IMR-90 (cell line): Measurements from ENCODE around the gene ST14. TPM values are rescaled to one million over a fixed set of nuclear protein-coding genes. Genes with fewer than 3 reads are reported as not detected.

Experiments
- ATAC-seq: fragments of 200-7000 bp; cut with Tn5 transposase; 2 replicates; pipeline ENCODE4 v1.9.1; 2020; ENCODE audit warnings: low read depth, mild to moderate bottlenecking, moderate library complexity
- BruUV-seq: library from RNA; stranded (reverse); fragments of 400-500 nt; replicated peaks from 2 replicates; lab custom pipeline; 2021; lab: Mats Ljungman, UMichigan
- CTCF ChIA-PET: fragments of 300-600 bp; formaldehyde crosslinking; extraction: SDS; loops from one replicate; lab custom pipeline; 2021; ENCODE audit warnings: antibody characterized with exemption; lab: Yijun Ruan, JAX
- POLR2A ChIA-PET: fragments of 300-600 bp; sonication (Branson Sonifier 250); formaldehyde crosslinking; loops from one replicate; lab custom pipeline; 2022; ENCODE audit warnings: antibody characterized with exemption; ENCODE audit not compliant: unreplicated experiment; lab: Charles Lee
- DNase-seq: peaks from one replicate; pipeline ENCODE4 v3.0.0; 2013
- H2AFZ ChIP-seq: replicated peaks from 2 replicates; pipeline ENCODE3; 2013; ENCODE audit warnings: low read length, mild to moderate bottlenecking; ENCODE audit not compliant: poor library complexity
- H2AK5ac ChIP-seq: 2 replicates; pipeline ENCODE4 v1.6.1; 2013; ENCODE audit warnings: low read depth, low read length, inconsistent platforms
- H2AK9ac ChIP-seq: replicated peaks from 2 replicates; pipeline ENCODE3; 2013; ENCODE audit warnings: mild to moderate bottlenecking, low read depth, low read length, moderate library complexity; ENCODE audit not compliant: poor library complexity
- H2BK120ac ChIP-seq: 2 replicates; pipeline ENCODE4 v1.6.1; 2013; ENCODE audit warnings: low read depth, low read length, inconsistent platforms
- H2BK15ac ChIP-seq: 3 replicates; pipeline ENCODE4 v1.6.1; 2013; ENCODE audit warnings: low read depth, low read length, inconsistent platforms
- H2BK20ac ChIP-seq: 2 replicates; pipeline ENCODE4 v1.6.1; 2013; ENCODE audit warnings: low read depth, mild to moderate bottlenecking, inconsistent platforms, low read length, moderate library complexity
- H2BK5ac ChIP-seq: 2 replicates; pipeline ENCODE4 v1.6.1; 2013; ENCODE audit warnings: mild to moderate bottlenecking, low read depth, low read length, inconsistent platforms; ENCODE audit not compliant: poor library complexity, severe bottlenecking
- H3K14ac ChIP-seq: replicated peaks from 2 replicates; pipeline ENCODE4 v1.6.1; 2013; ENCODE audit warnings: low read depth, low read length, inconsistent platforms
- H3K18ac ChIP-seq: 2 replicates; pipeline ENCODE4 v1.6.1; 2013; ENCODE audit warnings: low read depth, low read length, control low read depth
- H3K23ac ChIP-seq: 2 replicates; pipeline ENCODE4 v1.6.1; 2013; ENCODE audit warnings: low read depth, low read length, inconsistent platforms
- H3K27ac ChIP-seq: 2 replicates; pipeline ENCODE4 v1.5.1; 2013; ENCODE audit warnings: mild to moderate bottlenecking, control low read depth, low read length; ENCODE audit not compliant: insufficient read depth
- H3K27me3 ChIP-seq: 2 replicates; pipeline ENCODE4 v1.6.1; 2013; ENCODE audit warnings: low read length; ENCODE audit not compliant: control insufficient read depth, insufficient read depth
- H3K36me3 ChIP-seq: 2 replicates; pipeline ENCODE4 v1.6.1; 2013; ENCODE audit warnings: low read length, mixed read lengths; ENCODE audit not compliant: control insufficient read depth, insufficient read depth
- H3K4ac ChIP-seq: 2 replicates; pipeline ENCODE4 v1.6.1; 2013; ENCODE audit warnings: low read depth, low read length, inconsistent platforms
- H3K4me1 ChIP-seq: 2 replicates; pipeline ENCODE4 v1.6.1; 2013; ENCODE audit warnings: low read length, mixed read lengths; ENCODE audit not compliant: control insufficient read depth, insufficient read depth
- H3K4me2 ChIP-seq: 2 replicates; pipeline ENCODE4 v1.6.1; 2013; ENCODE audit warnings: low read depth, mild to moderate bottlenecking, control low read depth, low read length, moderate library complexity
- H3K4me3 ChIP-seq: 2 replicates; pipeline ENCODE4 v1.5.1; 2013; ENCODE audit warnings: low read depth, mild to moderate bottlenecking, control low read depth, low read length, moderate library complexity; ENCODE audit not compliant: insufficient read depth
- H3K56ac ChIP-seq: 2 replicates; pipeline ENCODE4 v1.6.1; 2013; ENCODE audit warnings: low read length, inconsistent platforms; ENCODE audit not compliant: insufficient read depth; ENCODE audit errors: extremely low read depth
- H3K79me1 ChIP-seq, 2 experiments: 2 replicates each; pipeline ENCODE4 v1.6.1; 2013; ENCODE audit warnings: low read length in 2 of 2, inconsistent platforms in 1 of 2, low read depth in 1 of 2
- H3K9ac ChIP-seq: 2 replicates; pipeline ENCODE4 v1.6.1; 2013; ENCODE audit warnings: low read depth, low read length, control low read depth
- H3K9me1 ChIP-seq: 2 replicates; pipeline ENCODE4 v1.6.1; 2013; ENCODE audit warnings: low read length, inconsistent platforms; ENCODE audit not compliant: insufficient read depth
- H3K9me3 ChIP-seq: 2 replicates; pipeline ENCODE4 v1.6.1; 2013; ENCODE audit warnings: low read length; ENCODE audit not compliant: control insufficient read depth, insufficient read depth
- H4K20me1 ChIP-seq: 2 replicates; pipeline ENCODE4 v1.6.1; 2013; ENCODE audit warnings: low read length, inconsistent platforms; ENCODE audit not compliant: insufficient read depth
- H4K5ac ChIP-seq: 2 replicates; pipeline ENCODE4 v1.6.1; 2013; ENCODE audit warnings: mild to moderate bottlenecking, low read depth, low read length, control low read depth
- H4K8ac ChIP-seq, 2 experiments: 2 replicates each; pipeline ENCODE4 v1.6.1; 2013; ENCODE audit warnings: low read depth in 2 of 2, low read length in 2 of 2, control low read depth in 1 of 2, inconsistent platforms in 1 of 2
- H4K91ac ChIP-seq: 2 replicates; pipeline ENCODE4 v1.6.1; 2013; ENCODE audit warnings: low read depth, low read length, inconsistent platforms; ENCODE audit not compliant: insufficient read depth
- BHLHE40 ChIP-seq: fragments of 150-350 bp; IDR thresholded peaks from 2 replicates; pipeline ENCODE4 v1.6.1; 2016; ENCODE audit warnings: mild to moderate bottlenecking, low read depth, low read length
- CEBPB ChIP-seq: IDR thresholded peaks from 2 replicates; pipeline ENCODE4 v1.6.1; 2012; ENCODE audit warnings: low read depth, low read length, improper control_type of control experiment
- CHD1 ChIP-seq: IDR thresholded peaks from 2 replicates; pipeline ENCODE4 v1.6.1; 2012; ENCODE audit warnings: low read depth, low read length, improper control_type of control experiment
- CTCF ChIP-seq: conservative IDR thresholded peaks from 2 replicates; pipeline ENCODE4 v1.5.1; 2012; ENCODE audit warnings: mild to moderate bottlenecking, low read depth, low read length, improper control_type of control experiment
- FOS ChIP-seq: fragments of 150-350 bp; IDR thresholded peaks from 2 replicates; pipeline ENCODE4 v1.6.1; 2016; ENCODE audit warnings: low read depth, low read length
- MAFK ChIP-seq: IDR thresholded peaks from 2 replicates; pipeline ENCODE4 v1.6.1; 2012; ENCODE audit warnings: low read depth, low read length, improper control_type of control experiment
- MAZ ChIP-seq: IDR thresholded peaks from 2 replicates; pipeline ENCODE4 v1.6.1; 2012; ENCODE audit warnings: low read depth, mild to moderate bottlenecking, low read length, improper control_type of control experiment, moderate library complexity, borderline replicate concordance
- MXI1 ChIP-seq: IDR thresholded peaks from 2 replicates; pipeline ENCODE4 v1.6.1; 2012; ENCODE audit warnings: low read depth, mild to moderate bottlenecking, low read length, moderate library complexity, borderline replicate concordance
- NFE2L2 ChIP-seq: fragments of 150-350 bp; IDR thresholded peaks from 2 replicates; pipeline ENCODE4 v1.6.1; 2016; ENCODE audit warnings: low read depth, mild to moderate bottlenecking, low read length
- POLR2A ChIP-seq: IDR thresholded peaks from 2 replicates; pipeline ENCODE4 v1.6.1; 2012; ENCODE audit warnings: mild to moderate bottlenecking, low read depth, low read length
- RAD21 ChIP-seq: IDR thresholded peaks from 2 replicates; pipeline ENCODE4 v1.6.1; 2012; ENCODE audit warnings: low read length, improper control_type of control experiment
- RCOR1 ChIP-seq: IDR thresholded peaks from 2 replicates; pipeline ENCODE4 v1.6.1; 2012; ENCODE audit warnings: mild to moderate bottlenecking, low read length, improper control_type of control experiment; ENCODE audit not compliant: insufficient replicate concordance
- RFX5 ChIP-seq: IDR thresholded peaks from 2 replicates; pipeline ENCODE4 v1.8.0; 2012; ENCODE audit warnings: low read depth, mild to moderate bottlenecking, low read length, moderate library complexity
- SMC3 ChIP-seq: fragments of 150-350 bp; IDR thresholded peaks from 2 replicates; pipeline ENCODE4 v1.6.1; 2016; ENCODE audit warnings: low read depth, mild to moderate bottlenecking, antibody characterized with exemption, low read length, moderate library complexity
- WGBS, 2 experiments: methylation state at CpG; one replicate each; pipeline versions ENCODE4 v1.1.5 to v1.1.7; 2013; ENCODE audit warnings: missing lambda C conversion rate in 2 of 2; ENCODE audit not compliant: insufficient read length in 1 of 2; ENCODE audit errors: extremely low coverage in 2 of 2; 5-methylcytosine and 5-hydroxymethylcytosine counted together
- dilution Hi-C: fragments of 300-500 bp; cut with HindIII; formaldehyde crosslinking; loops from one replicate; pipeline ENCODE4 v1.14.3; 2018; ENCODE audit warnings: low sequenced_read_pairs; ENCODE audit not compliant: unreplicated experiment
- in situ Hi-C: fragments of 300-500 bp; cut with MboI; formaldehyde crosslinking; loops from 3 replicates; pipeline ENCODE4 v1.14.3; 2019; ENCODE audit warnings: low sequenced_read_pairs, inconsistent platforms, mixed read lengths
- intact Hi-C: fragments of 100-400 bp; cut with micrococcal nuclease; formaldehyde crosslinking; loops from 2 replicates; pipeline ENCODE4 v1.10.0; 2022
- polyA plus RNA-seq, 3 experiments: library from polyadenylated mRNA; depleted of rRNA; stranded (reverse); fragments of >200 nt; gene quantifications; 2 replicates each; pipeline ENCODE4 v1.2.3, GENCODE V29; 2012; ENCODE audit warnings: low replicate concordance in 1 of 3
- total RNA-seq: library from RNA; depleted of rRNA; stranded (reverse); fragments of >200 nt; gene quantifications from 2 replicates; pipeline ENCODE4 v1.2.3, GENCODE V29; 2012
- TF ChIP-seq, protein P1 (sequence below): fragments of 150-350 bp; IDR thresholded peaks from 2 replicates; pipeline ENCODE4 v1.6.1; 2017; ENCODE audit warnings: mild to moderate bottlenecking, antibody characterized with exemption, low read length, low read depth
- TF ChIP-seq, protein P2 (sequence below): fragments of 150-350 bp; IDR thresholded peaks from 2 replicates; pipeline ENCODE4 v1.6.1; 2016; ENCODE audit warnings: low read depth, mild to moderate bottlenecking, low read length, moderate library complexity, borderline replicate concordance

The ST14 gene
- total and polyA plus RNA-seq, 2 of the 4 experiments (the other 2 are of a cell fraction), result not detected

GRCh38 chr11:130112071-130112830, 47.3 kb upstream of the ST14 start:
- H3K4ac ChIP-seq, result no peak overlapping the region
- H3K14ac ChIP-seq, result no peak overlapping the region
- no peak overlapping the region for H2BK120ac ChIP-seq
- H3K4me2 ChIP-seq, result no peak overlapping the region
- in situ Hi-C loops (no loop called here), intact Hi-C loops (no loop called here), dilution Hi-C loops (no loop called here)
- H3K27me3 ChIP-seq, result peaks cover 6% of the 10 kb centered on the region
- no peak overlapping the region for H3K9ac ChIP-seq
- H3K23ac ChIP-seq, result no peak overlapping the region
- H3K18ac ChIP-seq, result no peak overlapping the region
- TF ChIP-seq, protein P1, sequence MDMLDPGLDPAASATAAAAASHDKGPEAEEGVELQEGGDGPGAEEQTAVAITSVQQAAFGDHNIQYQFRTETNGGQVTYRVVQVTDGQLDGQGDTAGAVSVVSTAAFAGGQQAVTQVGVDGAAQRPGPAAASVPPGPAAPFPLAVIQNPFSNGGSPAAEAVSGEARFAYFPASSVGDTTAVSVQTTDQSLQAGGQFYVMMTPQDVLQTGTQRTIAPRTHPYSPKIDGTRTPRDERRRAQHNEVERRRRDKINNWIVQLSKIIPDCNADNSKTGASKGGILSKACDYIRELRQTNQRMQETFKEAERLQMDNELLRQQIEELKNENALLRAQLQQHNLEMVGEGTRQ, result no peak
- no peak for TF ChIP-seq SMC3
- TF ChIP-seq, protein P2, sequence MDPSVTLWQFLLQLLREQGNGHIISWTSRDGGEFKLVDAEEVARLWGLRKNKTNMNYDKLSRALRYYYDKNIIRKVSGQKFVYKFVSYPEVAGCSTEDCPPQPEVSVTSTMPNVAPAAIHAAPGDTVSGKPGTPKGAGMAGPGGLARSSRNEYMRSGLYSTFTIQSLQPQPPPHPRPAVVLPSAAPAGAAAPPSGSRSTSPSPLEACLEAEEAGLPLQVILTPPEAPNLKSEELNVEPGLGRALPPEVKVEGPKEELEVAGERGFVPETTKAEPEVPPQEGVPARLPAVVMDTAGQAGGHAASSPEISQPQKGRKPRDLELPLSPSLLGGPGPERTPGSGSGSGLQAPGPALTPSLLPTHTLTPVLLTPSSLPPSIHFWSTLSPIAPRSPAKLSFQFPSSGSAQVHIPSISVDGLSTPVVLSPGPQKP, result no peak
- TF ChIP-seq CTCF, result no peak
- TF ChIP-seq RFX5, result no peak
- TF ChIP-seq FOS, result no peak
- TF ChIP-seq MXI1, result no peak
- TF ChIP-seq NFE2L2, result no peak
- no peak for TF ChIP-seq BHLHE40
- TF ChIP-seq RAD21, result no peak
- TF ChIP-seq MAZ, result no peak
- no peak for TF ChIP-seq CEBPB
- no peak for TF ChIP-seq MAFK
- TF ChIP-seq RCOR1, result no peak
- no peak for TF ChIP-seq POLR2A
- no peak for TF ChIP-seq CHD1
- H3K27ac ChIP-seq, result no peak overlapping the region
- H4K91ac ChIP-seq, result no peak overlapping the region
- no peak for ATAC-seq
- H2AK9ac ChIP-seq, result no peak overlapping the region
- no peak for DNase-seq
- no peak overlapping the region for H2BK5ac ChIP-seq
- H2BK20ac ChIP-seq, result no peak overlapping the region
- no peak overlapping the region for H3K4me3 ChIP-seq
- 98% methylated on average over 5 of the region's 10 CpGs; no CpG with 5 or more reads in 1 of the 2 experiments for WGBS, 2 experiments
- peaks cover 29% of the 10 kb centered on the region; the same call in 1 of the 2 replicates for H4K20me1 ChIP-seq
- H3K4me1 ChIP-seq, result no peaks in the 10 kb centered on the region
- no peak overlapping the region for H4K5ac ChIP-seq
- CTCF ChIA-PET, result no interaction called here
- peaks cover 4% of the 10 kb centered on the region for H3K9me1 ChIP-seq
- no peak overlapping the region for H2BK15ac ChIP-seq
- peaks cover 7 to 11% of the 10 kb centered on the region in 2 experiments for H3K79me1 ChIP-seq
- peaks cover 16% of the 10 kb centered on the region for H3K36me3 ChIP-seq
- no peak overlapping the region for H2AK5ac ChIP-seq
- no peak overlapping the region for H3K56ac ChIP-seq
- no TSS peak for BruUV-seq
- no peak overlapping the region for H2AFZ ChIP-seq
- H4K8ac ChIP-seq, result no peak overlapping the region
- H3K9me3 ChIP-seq, result no peaks in the 10 kb centered on the region
- POLR2A ChIA-PET, result no interaction called here
